ENCODE data around the gene PTPN22. TPM values are rescaled to one million over a fixed set of nuclear protein-coding genes. Genes with fewer than 3 reads are reported as not detected.

The PTPN22 gene
- total RNA-seq, 6 experiments from 2014 or later = 0.48 to 1.6 (median 1.2) TPM

DNA sequence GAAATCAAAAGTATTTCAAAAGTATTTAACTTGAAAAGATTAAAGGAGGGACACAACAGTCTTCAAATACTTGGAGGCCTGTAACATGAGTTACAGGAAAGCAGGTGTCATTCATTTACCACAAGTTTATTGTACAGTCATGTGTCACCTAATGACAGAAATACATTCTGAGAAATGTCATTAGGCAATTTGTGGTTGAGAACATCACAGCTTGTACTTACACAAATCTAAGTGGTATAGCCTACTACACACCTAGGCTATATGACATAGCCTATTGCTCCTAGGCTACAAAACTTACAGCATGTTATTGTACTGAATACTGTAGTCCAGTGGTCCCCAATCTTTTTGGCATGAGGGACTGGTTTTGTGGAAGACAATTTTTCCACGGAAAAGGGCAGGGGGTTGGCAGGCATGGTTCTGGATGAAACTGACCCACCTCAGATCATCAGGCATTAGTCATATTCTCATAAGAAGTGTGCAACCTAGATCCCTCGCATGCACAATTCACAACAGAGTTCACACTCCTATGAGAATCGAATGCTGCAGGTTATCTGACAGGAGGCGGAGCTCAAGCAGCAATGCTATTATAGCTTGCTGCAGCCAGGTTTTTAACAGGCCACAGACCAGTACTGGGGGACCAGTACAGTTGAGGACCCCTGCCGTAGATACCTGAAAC lies 87.3 kb downstream of the PTPN22 start:
- peak overlapping the region in 1 of 3 donors; percentile 25 for H3K27ac ChIP-seq
- 80% methylated on average over 2 of the region's 5 CpGs for WGBS (ENCODE audit: insufficient coverage, low coverage, low lambda C conversion rate, missing lambda C conversion rate)
- no peaks in the 10 kb centered on the region for H3K36me3 ChIP-seq
- TF ChIP-seq, protein P1, sequence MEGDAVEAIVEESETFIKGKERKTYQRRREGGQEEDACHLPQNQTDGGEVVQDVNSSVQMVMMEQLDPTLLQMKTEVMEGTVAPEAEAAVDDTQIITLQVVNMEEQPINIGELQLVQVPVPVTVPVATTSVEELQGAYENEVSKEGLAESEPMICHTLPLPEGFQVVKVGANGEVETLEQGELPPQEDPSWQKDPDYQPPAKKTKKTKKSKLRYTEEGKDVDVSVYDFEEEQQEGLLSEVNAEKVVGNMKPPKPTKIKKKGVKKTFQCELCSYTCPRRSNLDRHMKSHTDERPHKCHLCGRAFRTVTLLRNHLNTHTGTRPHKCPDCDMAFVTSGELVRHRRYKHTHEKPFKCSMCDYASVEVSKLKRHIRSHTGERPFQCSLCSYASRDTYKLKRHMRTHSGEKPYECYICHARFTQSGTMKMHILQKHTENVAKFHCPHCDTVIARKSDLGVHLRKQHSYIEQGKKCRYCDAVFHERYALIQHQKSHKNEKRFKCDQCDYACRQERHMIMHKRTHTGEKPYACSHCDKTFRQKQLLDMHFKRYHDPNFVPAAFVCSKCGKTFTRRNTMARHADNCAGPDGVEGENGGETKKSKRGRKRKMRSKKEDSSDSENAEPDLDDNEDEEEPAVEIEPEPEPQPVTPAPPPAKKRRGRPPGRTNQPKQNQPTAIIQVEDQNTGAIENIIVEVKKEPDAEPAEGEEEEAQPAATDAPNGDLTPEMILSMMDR (IDR thresholded peaks at IDR 0.05) = no peak
- TF ChIP-seq POLR2A (IDR thresholded peaks at IDR 0.05) = no peak
- H3K9me3 ChIP-seq = no peaks in the 10 kb centered on the region
- DNase-seq (no peak), ATAC-seq (peak in 2 of 4 donors; percentile 26 to 31)
- no peak overlapping the region for H3K4me3 ChIP-seq
- intact Hi-C loops (cut with DNase I) = no loop called here
- peaks cover 0 to 15% (median 0%) of the 10 kb centered on the region in 4 donors for H3K4me1 ChIP-seq
- H3K27me3 ChIP-seq = no peaks in the 10 kb centered on the region

DNA sequence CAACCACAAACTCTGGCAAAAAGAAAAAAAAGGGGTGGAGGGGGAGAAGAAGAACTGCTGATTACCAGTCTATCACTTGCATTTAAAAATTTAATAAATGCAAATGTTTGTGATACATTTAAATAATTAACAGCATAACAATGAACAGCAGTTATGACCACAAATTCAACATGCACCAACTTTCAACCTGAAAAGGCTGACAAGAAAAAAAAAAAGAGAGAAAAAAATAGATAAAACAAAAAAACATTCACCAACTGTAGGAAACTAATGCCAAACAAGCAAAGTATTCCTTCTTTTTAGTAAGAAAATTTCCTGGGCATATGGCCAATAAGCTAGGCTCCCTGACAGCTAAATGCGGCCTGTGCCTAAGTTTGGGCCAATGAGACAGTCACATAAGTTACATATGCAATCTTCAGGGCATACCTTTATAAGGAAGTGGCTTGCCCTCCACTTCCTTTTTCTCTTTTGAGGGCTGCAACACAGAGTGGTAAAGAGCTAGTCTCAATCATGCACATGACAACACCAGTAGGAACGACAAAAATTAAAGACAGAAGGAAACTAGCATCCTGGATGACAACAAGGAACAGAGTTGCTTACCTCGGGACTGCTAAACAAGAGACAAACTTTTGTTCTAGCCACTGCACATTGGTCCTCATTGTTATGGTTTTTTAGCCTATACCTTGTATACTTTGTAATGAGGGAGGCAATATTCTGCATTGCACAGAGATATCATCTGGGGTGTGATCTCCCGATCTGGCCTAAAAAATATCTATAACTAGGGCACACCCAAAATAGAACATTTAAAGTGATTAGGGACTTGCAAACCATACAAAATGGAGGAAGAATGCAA lies 88.0 kb downstream of the PTPN22 start:
- Histone ChIP-seq H3K36me3 (no peaks in the 10 kb centered on the region), H3K27me3 (no peaks in the 10 kb centered on the region), H3K27ac (peak overlapping the region in 2 of 3 donors; percentile 13 to 25), H3K4me1 (peaks cover 0 to 15% (median 0%) of the 10 kb centered on the region in 4 donors), H3K9me3 (no peaks in the 10 kb centered on the region), H3K4me3 (no peak overlapping the region)
- ATAC-seq = peak; percentile 67 to 83 (median 70)
- no peak for DNase-seq
- intact Hi-C loops (cut with DNase I) = no loop called here
- TF ChIP-seq, protein P1 (IDR thresholded peaks at IDR 0.05) = no peak
- TF ChIP-seq POLR2A (IDR thresholded peaks at IDR 0.05) = no peak
- WGBS (ENCODE audit: insufficient coverage, low coverage, low lambda C conversion rate, missing lambda C conversion rate) = 37% methylated on average over 4 of the region's 4 CpGs

DNA sequence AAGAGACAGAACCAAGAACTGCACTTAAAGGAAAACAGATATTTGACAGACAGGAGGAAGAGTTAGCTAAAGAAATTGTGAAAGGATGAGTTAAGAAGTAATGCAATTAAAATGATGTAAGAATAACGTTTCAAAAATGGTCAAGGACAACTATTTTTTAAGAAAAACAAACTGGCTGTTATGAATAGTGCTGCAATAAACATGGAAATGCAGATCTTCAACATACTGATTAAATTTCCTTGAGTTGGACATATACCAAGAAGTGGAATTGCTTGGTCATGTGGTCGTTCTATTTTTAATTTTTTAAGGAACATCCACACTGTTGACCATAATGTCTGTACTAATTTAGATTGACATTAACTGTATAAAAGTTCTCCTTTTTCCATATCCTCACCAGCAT lies 89.1 kb downstream of the PTPN22 start:
- H3K9me3 ChIP-seq = no peaks in the 10 kb centered on the region
- H3K27me3 ChIP-seq = no peaks in the 10 kb centered on the region
- no peak overlapping the region for H3K27ac ChIP-seq
- DNase-seq = no peak
- WGBS (ENCODE audit: insufficient coverage, low coverage, low lambda C conversion rate, missing lambda C conversion rate) = 38% methylated on average over 2 of the region's 2 CpGs
- no peak overlapping the region for H3K4me3 ChIP-seq
- no peak for TF ChIP-seq POLR2A (IDR thresholded peaks at IDR 0.05)
- TF ChIP-seq, protein P1 (IDR thresholded peaks at IDR 0.05) = no peak
- H3K4me1 ChIP-seq = peaks cover 0 to 15% (median 0%) of the 10 kb centered on the region in 4 donors
- H3K36me3 ChIP-seq = peaks cover 0 to 3% (median 0%) of the 10 kb centered on the region in 4 donors
- intact Hi-C loops (cut with DNase I) = no loop called here
- no peak for ATAC-seq

DNA sequence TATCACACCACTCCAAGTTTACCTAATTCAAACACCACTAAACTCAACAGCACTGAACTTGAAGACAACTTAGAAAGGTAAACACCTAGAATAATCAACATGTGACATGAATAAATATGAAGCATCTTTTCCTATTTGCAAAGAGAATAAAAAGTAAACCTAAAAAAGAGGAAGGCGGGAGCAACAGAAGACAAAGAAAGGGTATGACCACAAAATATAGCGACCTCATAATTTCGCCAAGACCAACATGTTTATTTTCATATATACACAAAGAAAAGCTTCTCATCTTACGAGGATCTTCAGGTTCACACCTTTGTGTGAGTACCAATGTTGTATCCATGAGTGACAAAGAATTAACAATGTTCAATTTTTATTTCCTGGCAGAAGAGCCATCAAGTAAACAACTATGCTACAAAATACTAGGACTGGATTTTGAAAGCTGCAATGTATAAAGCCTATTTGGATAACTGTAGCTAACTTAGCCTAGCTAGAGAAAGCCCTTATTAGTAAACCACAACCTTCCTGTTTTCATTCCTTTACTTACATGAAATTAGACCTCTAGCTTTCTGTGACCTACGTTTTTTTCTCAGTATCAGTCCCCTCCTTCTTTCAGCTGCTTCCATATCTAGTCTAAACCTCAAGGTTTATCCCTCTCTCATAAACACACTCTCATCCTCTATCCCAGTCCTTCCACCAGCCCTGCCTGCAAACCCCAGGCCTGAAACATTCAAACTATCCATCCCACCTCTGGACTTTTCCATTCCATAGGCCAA lies 91.0 kb downstream of the PTPN22 start:
- WGBS (ENCODE audit: insufficient coverage, low coverage, low lambda C conversion rate, missing lambda C conversion rate) = 71% methylated on average over 5 of the region's 5 CpGs
- intact Hi-C loops (cut with DNase I) = no loop called here
- H3K4me1 ChIP-seq = peaks cover 0 to 7% (median 0%) of the 10 kb centered on the region in 4 donors
- H3K9me3 ChIP-seq = no peaks in the 10 kb centered on the region
- H3K36me3 ChIP-seq = peaks cover 0 to 3% (median 0%) of the 10 kb centered on the region in 4 donors
- no peak for DNase-seq
- H3K27me3 ChIP-seq = no peaks in the 10 kb centered on the region
- TF ChIP-seq, protein P1 (IDR thresholded peaks at IDR 0.05) = no peak
- TF ChIP-seq POLR2A (IDR thresholded peaks at IDR 0.05) = no peak
- no peak for ATAC-seq
- H3K4me3 ChIP-seq = no peak overlapping the region
- no peak overlapping the region for H3K27ac ChIP-seq
